Neural progenitor cell (in vitro differentiated cells): Measurements from ENCODE around the gene ADORA2A. TPM values are rescaled to one million over a fixed set of nuclear protein-coding genes. Genes with fewer than 3 reads are reported as not detected.

Experiments
- DNase-seq: peaks from one replicate; pipeline ENCODE4 v3.0.0-alpha.2; 2016; ENCODE audit warnings: low spot score
- H2AFZ ChIP-seq: fragments of 200-600 bp; sonication (generic); replicated peaks from 2 replicates; pipeline ENCODE4 v1.6.1; 2016; ENCODE audit warnings: antibody characterized with exemption
- H3F3A ChIP-seq: fragments of 200-600 bp; sonication (generic); 2 replicates; pipeline ENCODE4 v1.6.1; 2016; ENCODE audit warnings: antibody characterized with exemption, low read depth
- H3K27ac ChIP-seq: fragments of 200-600 bp; sonication (generic); 2 replicates; pipeline ENCODE4 v1.5.1; 2016; ENCODE audit warnings: mild to moderate bottlenecking
- H3K27me3 ChIP-seq: fragments of 200-600 bp; sonication (generic); 2 replicates; pipeline ENCODE4 v1.6.1; 2016; ENCODE audit warnings: mild to moderate bottlenecking, moderate library complexity
- H3K36me3 ChIP-seq: fragments of 200-600 bp; sonication (generic); 2 replicates; pipeline ENCODE4 v1.5.1; 2016
- H3K4me1 ChIP-seq: fragments of 200-600 bp; sonication (generic); 2 replicates; pipeline ENCODE4 v1.6.1; 2016; ENCODE audit warnings: mixed run types
- H3K4me2 ChIP-seq: fragments of 200-600 bp; sonication (generic); 2 replicates; pipeline ENCODE4 v1.6.1; 2016
- H3K4me3 ChIP-seq: fragments of 200-600 bp; sonication (generic); 2 replicates; pipeline ENCODE4 v1.5.1; 2016
- H3K79me2 ChIP-seq: fragments of 200-600 bp; sonication (generic); 2 replicates; pipeline ENCODE4 v1.6.1; 2016; ENCODE audit warnings: low read depth
- H3K9ac ChIP-seq: fragments of 200-600 bp; sonication (generic); 2 replicates; pipeline ENCODE4 v1.6.1; 2016
- H3K9me3 ChIP-seq: fragments of 200-600 bp; sonication (generic); 2 replicates; pipeline ENCODE4 v1.5.1; 2016; ENCODE audit warnings: low read depth
- H4K20me1 ChIP-seq: fragments of 200-600 bp; sonication (generic); 2 replicates; pipeline ENCODE4 v1.6.1; 2016; ENCODE audit warnings: low read depth
- H3K27ac Mint-ChIP-seq: 3 replicates; pipeline ENCODE4 v1.8.0; 2021; ENCODE audit warnings: mixed read lengths
- H3K27me3 Mint-ChIP-seq: 2 replicates; pipeline ENCODE4 v1.8.0; 2022; ENCODE audit warnings: low read depth, mild to moderate bottlenecking, inconsistent platforms, moderate library complexity, mixed read lengths; ENCODE audit not compliant: insufficient read depth
- H3K36me3 Mint-ChIP-seq: 3 replicates; pipeline ENCODE4 v1.8.0; 2021; ENCODE audit warnings: mixed read lengths
- H3K4me1 Mint-ChIP-seq: 3 replicates; pipeline ENCODE4 v1.8.0; 2021; ENCODE audit warnings: mixed read lengths
- H3K4me3 Mint-ChIP-seq: 3 replicates; pipeline ENCODE4 v1.8.0; 2021; ENCODE audit warnings: mild to moderate bottlenecking, moderate library complexity, mixed read lengths
- H3K9me3 Mint-ChIP-seq: 3 replicates; pipeline ENCODE4 v1.8.0; 2020; ENCODE audit warnings: mixed read lengths
- CTCF ChIP-seq: fragments of 200-600 bp; sonication (generic); IDR thresholded peaks from 2 replicates; pipeline ENCODE4 v1.5.1; 2017; ENCODE audit warnings: antibody characterized with exemption, mild to moderate bottlenecking
- EZH2 ChIP-seq: fragments of 200-600 bp; sonication (generic); IDR thresholded peaks from 2 replicates; pipeline ENCODE4 v1.6.1; 2017; ENCODE audit warnings: antibody characterized with exemption, mild to moderate bottlenecking, moderate library complexity
- EZH2phosphoT487 ChIP-seq: fragments of 200-600 bp; sonication (generic); IDR thresholded peaks from 2 replicates; pipeline ENCODE4 v1.6.1; 2017; ENCODE audit warnings: antibody characterized with exemption
- total RNA-seq: library from RNA; depleted of rRNA; stranded (reverse); fragments of >200 nt; gene quantifications from 2 replicates; pipeline ENCODE4 v1.2.3, GENCODE V29; 2015; ENCODE audit warnings: low replicate concordance

The ADORA2A gene
- total RNA-seq, 1 donor from 2014 or later: 0.51 TPM

- no peaks in the 10 kb centered on the region for H3F3A ChIP-seq
- H3K4me1 ChIP-seq: peaks cover 4% of the 10 kb centered on the region
- H2AFZ ChIP-seq: no peak overlapping the region
- peaks cover 10% of the 10 kb centered on the region for H4K20me1 ChIP-seq
- Mint-ChIP-seq H3K36me3 (peaks cover 10% of the 10 kb centered on the region), H3K27me3 (no peaks in the 10 kb centered on the region), H3K4me3 (no peak overlapping the region), H3K9me3 (no peaks in the 10 kb centered on the region), H3K4me1 (no peaks in the 10 kb centered on the region), H3K27ac (no peak overlapping the region)
- H3K9me3 ChIP-seq: no peaks in the 10 kb centered on the region
- TF ChIP-seq EZH2phosphoT487 (no peak), CTCF (no peak), EZH2 (no peak)
- H3K79me2 ChIP-seq: no peaks in the 10 kb centered on the region
- no peak overlapping the region for H3K4me2 ChIP-seq
- H3K36me3 ChIP-seq: no peaks in the 10 kb centered on the region
- H3K27ac ChIP-seq: no peak overlapping the region
- no peak overlapping the region for H3K4me3 ChIP-seq
- H3K9ac ChIP-seq: no peak overlapping the region
- no peaks in the 10 kb centered on the region for H3K27me3 ChIP-seq
- DNase-seq: no peak
Measured at GRCh38 chr22:24389680-24390079, 37.7 kb upstream of the ADORA2A start.

DNA sequence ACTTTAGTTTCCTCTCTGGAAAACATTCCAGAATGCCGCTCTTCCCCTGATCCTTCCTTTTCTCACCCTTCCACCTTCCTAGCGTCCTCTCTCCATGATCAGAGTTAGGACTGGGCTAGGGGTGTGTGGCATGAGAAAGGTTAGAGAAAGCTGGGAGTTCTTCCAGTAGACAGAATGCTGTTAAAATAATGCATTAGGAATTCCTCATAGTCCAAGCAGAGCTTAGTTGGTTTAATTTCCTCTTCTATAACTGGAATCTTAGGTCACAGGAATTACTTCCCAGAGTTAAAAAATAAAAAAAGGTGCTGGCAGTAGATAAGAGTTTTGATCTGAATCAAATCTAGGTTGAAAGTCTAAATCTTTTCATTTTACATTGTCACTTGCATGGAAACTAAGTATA is 37.2 kb upstream of the ADORA2A start:
- Histone ChIP-seq H3K4me1 (peaks cover 4% of the 10 kb centered on the region), H2AFZ (no peak overlapping the region), H3K9me3 (no peaks in the 10 kb centered on the region), H3K27me3 (no peaks in the 10 kb centered on the region), H3K9ac (no peak overlapping the region), H3K79me2 (no peaks in the 10 kb centered on the region), H3K4me2 (no peak overlapping the region), H3K36me3 (no peaks in the 10 kb centered on the region), H3F3A (no peaks in the 10 kb centered on the region), H4K20me1 (peaks cover 10% of the 10 kb centered on the region), H3K4me3 (no peak overlapping the region), H3K27ac (peak overlapping the region; percentile 40)
- no peak overlapping the region for H3K4me3 Mint-ChIP-seq
- H3K9me3 Mint-ChIP-seq: no peaks in the 10 kb centered on the region
- DNase-seq: no peak
- TF ChIP-seq EZH2 (no peak), CTCF (no peak), EZH2phosphoT487 (no peak)
- H3K36me3 Mint-ChIP-seq: peaks cover 11% of the 10 kb centered on the region
- H3K27me3 Mint-ChIP-seq: no peaks in the 10 kb centered on the region
- no peaks in the 10 kb centered on the region for H3K4me1 Mint-ChIP-seq
- H3K27ac Mint-ChIP-seq: no peak overlapping the region

GRCh38 chr22:24390576-24390975 is 36.8 kb upstream of the ADORA2A start:
- Histone ChIP-seq H2AFZ (no peak overlapping the region), H3K4me1 (peaks cover 4% of the 10 kb centered on the region), H3K36me3 (no peaks in the 10 kb centered on the region), H3K9ac (no peak overlapping the region), H3K4me2 (no peak overlapping the region), H3K27ac (peak overlapping the region; percentile 40), H3K79me2 (no peaks in the 10 kb centered on the region), H3K27me3 (no peaks in the 10 kb centered on the region), H4K20me1 (peaks cover 10% of the 10 kb centered on the region), H3K4me3 (no peak overlapping the region), H3F3A (no peaks in the 10 kb centered on the region), H3K9me3 (no peaks in the 10 kb centered on the region)
- Mint-ChIP-seq H3K27ac (no peak overlapping the region), H3K27me3 (no peaks in the 10 kb centered on the region), H3K9me3 (no peaks in the 10 kb centered on the region), H3K4me3 (no peak overlapping the region), H3K36me3 (peaks cover 13% of the 10 kb centered on the region), H3K4me1 (no peaks in the 10 kb centered on the region)
- no peak for DNase-seq
- TF ChIP-seq CTCF (no peak), EZH2 (no peak), EZH2phosphoT487 (no peak)

- Histone ChIP-seq H3F3A (no peaks in the 10 kb centered on the region), H4K20me1 (peaks cover 10% of the 10 kb centered on the region), H3K9ac (no peak overlapping the region), H2AFZ (no peak overlapping the region), H3K9me3 (no peaks in the 10 kb centered on the region), H3K4me2 (no peak overlapping the region), H3K36me3 (no peaks in the 10 kb centered on the region), H3K79me2 (no peaks in the 10 kb centered on the region), H3K4me3 (no peak overlapping the region), H3K27me3 (no peaks in the 10 kb centered on the region), H3K4me1 (peaks cover 4% of the 10 kb centered on the region), H3K27ac (no peak overlapping the region)
- TF ChIP-seq CTCF (no peak), EZH2 (no peak), EZH2phosphoT487 (no peak)
- H3K36me3 Mint-ChIP-seq: peaks cover 19% of the 10 kb centered on the region
- DNase-seq: no peak
- no peaks in the 10 kb centered on the region for H3K4me1 Mint-ChIP-seq
- no peak overlapping the region for H3K27ac Mint-ChIP-seq
- H3K4me3 Mint-ChIP-seq: no peak overlapping the region
- no peaks in the 10 kb centered on the region for H3K27me3 Mint-ChIP-seq
- no peaks in the 10 kb centered on the region for H3K9me3 Mint-ChIP-seq
Measured at GRCh38 chr22:24391836-24392217, 35.6 kb upstream of the ADORA2A start.
